AG04449 (cell line): Measurements from ENCODE around the gene KRTAP10-1.

ENCODE experiments used
- CTCF ChIA-PET: fragments of 350-600 bp; formaldehyde crosslinking; extraction: SDS; loops from one replicate; lab custom pipeline; 2021; ENCODE audit warnings: antibody characterized with exemption; lab: Yijun Ruan, JAX
- POLR2A ChIA-PET: fragments of 400-600, 350-600 bp; formaldehyde crosslinking; extraction: SDS; loops from one replicate; lab custom pipeline; 2020; ENCODE audit warnings: antibody characterized with exemption, inconsistent platforms; lab: Yijun Ruan, JAX
- DNase-seq: peaks from one replicate; pipeline ENCODE4 v3.0.0-alpha.2; 2010; ENCODE audit warnings: low read depth, low spot score
- H3K4me3 ChIP-seq: 2 replicates; pipeline ENCODE4 v1.5.1; 2011; ENCODE audit warnings: low read depth, mild to moderate bottlenecking, control low read depth, low read length
- CTCF ChIP-seq: IDR thresholded peaks from one replicate; pipeline ENCODE4 v1.5.1; 2011; ENCODE audit warnings: mild to moderate bottlenecking, moderate library complexity, low read length, control low read depth, inconsistent platforms; ENCODE audit not compliant: insufficient read depth; ENCODE audit errors: missing control alignments

KRTAP10-1 gene

GRCh38 chr21:44495611-44496563, 44.1 kb downstream of the KRTAP10-1 start:
- ChIA-PET CTCF (interaction anchor here (1.0 to 2.0 kb wide), 4 partner anchors 11 to 16 kb away, joined by 3 to 8 read pairs (median 4); no protein-coding TSS in a partner anchor), POLR2A (no interaction called here)
- no peak for TF ChIP-seq CTCF
- no peak for DNase-seq
- no peak overlapping the region for H3K4me3 ChIP-seq

GRCh38 chr21:44494956-44495355, 45.0 kb downstream of the KRTAP10-1 start:
- ChIA-PET CTCF (interaction anchor here (1.0 to 2.0 kb wide), 3 partner anchors 13 to 15 kb away, joined by 3 to 8 read pairs (median 5); no protein-coding TSS in a partner anchor), POLR2A (no interaction called here)
- no peak overlapping the region for H3K4me3 ChIP-seq
- TF ChIP-seq CTCF, result no peak
- no peak for DNase-seq

GRCh38 chr21:44494418-44494817, 45.6 kb downstream of the KRTAP10-1 start:
- DNase-seq, result no peak
- ChIA-PET CTCF (interaction anchor here (1.0 to 1.7 kb wide), 2 partner anchors 13 to 15 kb away, joined by 3 to 5 read pairs; no protein-coding TSS in a partner anchor), POLR2A (no interaction called here)
- H3K4me3 ChIP-seq, result no peak overlapping the region
- no peak for TF ChIP-seq CTCF

- TF ChIP-seq CTCF, result no peak
- DNase-seq, result no peak
- POLR2A ChIA-PET, result no interaction called here
- H3K4me3 ChIP-seq, result no peak overlapping the region
- CTCF ChIA-PET, result interaction anchor here (1.5 kb wide), 1 partner anchor 13 kb away, joined by 5 read pairs; no protein-coding TSS in a partner anchor
Measured at GRCh38 chr21:44492567-44493385, 47.2 kb downstream of the KRTAP10-1 start.

- no peak for TF ChIP-seq CTCF
- ChIA-PET CTCF (interaction anchor here (0.9 to 2.4 kb wide), 4 partner anchors 11 to 302 kb away, joined by 3 to 12 read pairs (median 3); no protein-coding TSS in a partner anchor), POLR2A (no interaction called here)
- no peak for DNase-seq
- H3K4me3 ChIP-seq, result no peak overlapping the region
Measured at GRCh38 chr21:44490816-44491215, 49.2 kb downstream of the KRTAP10-1 start.
